H9 (cell line): ENCODE data around the gene CLPSL1. TPM values are rescaled to one million over a fixed set of nuclear protein-coding genes. Genes with fewer than 3 reads are reported as not detected.

Experiments
- DNase-seq: peaks from one replicate; pipeline ENCODE4 v3.0.0-alpha.2; 2017
- H2AFZ ChIP-seq: one replicate; pipeline ENCODE4 v1.6.1; 2013; ENCODE audit warnings: mild to moderate bottlenecking, low read length, control low read depth, moderate library complexity
- H2AK5ac ChIP-seq: 2 replicates; pipeline ENCODE4 v1.6.1; 2013; ENCODE audit warnings: low read length, control low read depth, mixed read lengths; ENCODE audit not compliant: insufficient read length
- H2BK120ac ChIP-seq: one replicate; pipeline ENCODE4 v1.6.1; 2013; ENCODE audit warnings: low read depth, mild to moderate bottlenecking, low read length, control low read depth, inconsistent platforms; ENCODE audit not compliant: poor library complexity, severe bottlenecking
- H2BK12ac ChIP-seq: 2 replicates; pipeline ENCODE4 v1.6.1; 2013; ENCODE audit warnings: low read length, control low read depth, mixed read lengths, low read depth; ENCODE audit not compliant: insufficient read length
- H2BK15ac ChIP-seq: 2 replicates; pipeline ENCODE4 v1.6.1; 2013; ENCODE audit warnings: low read depth, low read length, control low read depth
- H2BK20ac ChIP-seq: one replicate; pipeline ENCODE4 v1.6.1; 2013; ENCODE audit warnings: low read depth, mild to moderate bottlenecking, low read length, control low read depth, inconsistent platforms; ENCODE audit not compliant: poor library complexity, severe bottlenecking
- H2BK5ac ChIP-seq: 2 replicates; pipeline ENCODE4 v1.6.1; 2013; ENCODE audit warnings: low read length, control low read depth, mixed read lengths; ENCODE audit not compliant: insufficient read length
- H3K14ac ChIP-seq: 2 replicates; pipeline ENCODE4 v1.6.1; 2013; ENCODE audit warnings: low read length, control low read depth; ENCODE audit not compliant: insufficient read depth
- H3K18ac ChIP-seq: 2 replicates; pipeline ENCODE4 v1.6.1; 2013; ENCODE audit warnings: low read depth, mild to moderate bottlenecking, mixed read lengths, low read length, control low read depth; ENCODE audit not compliant: insufficient read length
- H3K23ac ChIP-seq: 2 replicates; pipeline ENCODE4 v1.6.1; 2013; ENCODE audit warnings: low read length, control low read depth, mixed read lengths, low read depth; ENCODE audit not compliant: insufficient read length
- H3K23me2 ChIP-seq: 2 replicates; pipeline ENCODE4 v1.6.1; 2013; ENCODE audit warnings: low read depth, mild to moderate bottlenecking, mixed read lengths, low read length, control low read depth; ENCODE audit not compliant: insufficient read length, poor library complexity, severe bottlenecking
- H3K27ac ChIP-seq: 2 replicates; pipeline ENCODE4 v1.5.1; 2013; ENCODE audit warnings: low read length, control low read depth, mixed read lengths, low read depth; ENCODE audit not compliant: insufficient read length
- H3K27me3 ChIP-seq: 2 replicates; pipeline ENCODE4 v1.6.1; 2013; ENCODE audit warnings: low read length, control low read depth, inconsistent platforms; ENCODE audit not compliant: insufficient read depth
- H3K4ac ChIP-seq: 2 replicates; pipeline ENCODE4 v1.6.1; 2013; ENCODE audit warnings: low read depth, mild to moderate bottlenecking, control low read depth, inconsistent platforms, low read length, moderate library complexity
- H3K4me1 ChIP-seq: 2 replicates; pipeline ENCODE4 v1.6.1; 2013; ENCODE audit warnings: low read length, control low read depth, inconsistent platforms; ENCODE audit not compliant: insufficient read depth
- H3K4me2 ChIP-seq: 2 replicates; pipeline ENCODE4 v1.6.1; 2013; ENCODE audit warnings: low read length, control low read depth, mixed read lengths; ENCODE audit not compliant: insufficient read length, insufficient read depth
- H3K56ac ChIP-seq: 2 replicates; pipeline ENCODE4 v1.6.1; 2013; ENCODE audit warnings: low read depth, mild to moderate bottlenecking, mixed read lengths, low read length, control low read depth; ENCODE audit not compliant: insufficient read length
- H3K79me1 ChIP-seq: 2 replicates; pipeline ENCODE4 v1.6.1; 2013; ENCODE audit warnings: low read depth, mild to moderate bottlenecking, moderate library complexity, low read length, control low read depth, inconsistent platforms; ENCODE audit not compliant: insufficient read depth, poor library complexity, severe bottlenecking
- H3K79me2 ChIP-seq: 2 replicates; pipeline ENCODE4 v1.6.1; 2013; ENCODE audit warnings: low read length, control low read depth, inconsistent platforms; ENCODE audit not compliant: insufficient read depth
- H3K9ac ChIP-seq: 2 replicates; pipeline ENCODE4 v1.6.1; 2013; ENCODE audit warnings: low read length, control low read depth, mixed read lengths; ENCODE audit not compliant: insufficient read length; ENCODE audit errors: extremely low read depth
- H3K9me3 ChIP-seq: one replicate; pipeline ENCODE4 v1.6.1; 2013; ENCODE audit warnings: low read depth, low read length, inconsistent platforms; ENCODE audit not compliant: control insufficient read depth
- H3T11ph ChIP-seq: one replicate; pipeline ENCODE4 v1.6.1; 2013; ENCODE audit warnings: mild to moderate bottlenecking, low read length, control low read depth, inconsistent platforms
- H4K20me1 ChIP-seq: one replicate; pipeline ENCODE4 v1.6.1; 2013; ENCODE audit not compliant: control insufficient read depth, insufficient read length, insufficient read depth
- H4K5ac ChIP-seq: 2 replicates; pipeline ENCODE4 v1.6.1; 2013; ENCODE audit warnings: low read depth, mild to moderate bottlenecking, mixed read lengths, low read length, control low read depth; ENCODE audit not compliant: insufficient read length
- H4K8ac ChIP-seq: replicated peaks from 2 replicates; pipeline ENCODE4 v1.6.1; 2013; ENCODE audit warnings: low read length, control low read depth, mixed read lengths, low read depth; ENCODE audit not compliant: insufficient read length
- H4K91ac ChIP-seq: 2 replicates; pipeline ENCODE4 v1.6.1; 2013; ENCODE audit warnings: low read depth, mild to moderate bottlenecking, moderate library complexity, mixed read lengths, low read length, control low read depth; ENCODE audit not compliant: insufficient read length
- H3K27ac Mint-ChIP-seq, 3 experiments: 2 replicates in 2 of 3; 3 replicates in 1 of 3; pipeline ENCODE4 v1.8.0; 2020 to 2021; ENCODE audit warnings: mixed read lengths in 3 of 3, mild to moderate bottlenecking in 1 of 3, moderate library complexity in 1 of 3
- H3K27me3 Mint-ChIP-seq: 2 replicates; pipeline ENCODE4 v1.8.0; 2021; ENCODE audit warnings: low read depth, mild to moderate bottlenecking, moderate library complexity, mixed read lengths
- H3K36me3 Mint-ChIP-seq, 3 experiments: 2 replicates in 2 of 3; 3 replicates in 1 of 3; pipeline ENCODE4 v1.8.0; 2020 to 2021; ENCODE audit warnings: low read depth in 3 of 3, mixed read lengths in 3 of 3; ENCODE audit not compliant: insufficient read depth in 1 of 3
- H3K4me1 Mint-ChIP-seq, 2 experiments: 2 replicates each; pipeline ENCODE4 v1.8.0; 2020; ENCODE audit warnings: mixed read lengths in 2 of 2
- H3K4me3 Mint-ChIP-seq, 2 experiments: 2 replicates in 1 of 2; 3 replicates in 1 of 2; pipeline ENCODE4 v1.8.0; 2020 to 2021; ENCODE audit warnings: mild to moderate bottlenecking in 2 of 2, mixed read lengths in 2 of 2, moderate library complexity in 1 of 2
- H3K9me3 Mint-ChIP-seq, 2 experiments: 2 replicates in 1 of 2; 3 replicates in 1 of 2; pipeline ENCODE4 v1.8.0; 2020; ENCODE audit warnings: mild to moderate bottlenecking in 2 of 2, mixed read lengths in 2 of 2, moderate library complexity in 1 of 2
- CTCF ChIP-seq: fragments of 200-600 bp; sonication (generic); conservative IDR thresholded peaks from 3 replicates; pipeline ENCODE4 v1.8.0; 2021; ENCODE audit warnings: antibody characterized with exemption, mild to moderate bottlenecking
- WGBS: extraction: QIAGEN DNeasy Blood & Tissue Kit; methylation state at CpG from one replicate; pipeline ENCODE4 v1.1.7; 2013; ENCODE audit warnings: missing lambda C conversion rate, low lambda C conversion rate, mixed read lengths; ENCODE audit not compliant: insufficient read length; ENCODE audit errors: extremely low coverage; 5-methylcytosine and 5-hydroxymethylcytosine counted together
- total RNA-seq: library from RNA; stranded (reverse); gene quantifications from 2 replicates; pipeline ENCODE4 v1.2.1, GENCODE V29; 2021

The CLPSL1 gene
- total RNA-seq, 1 experiment from 2014 or later: not detected

- Histone ChIP-seq H3K23me2 (no peaks in the 10 kb centered on the region), H3T11ph (no peak overlapping the region), H3K27me3 (no peaks in the 10 kb centered on the region), H3K79me1 (no peaks in the 10 kb centered on the region), H3K4ac (no peak overlapping the region), H4K5ac (no peak overlapping the region), H2BK120ac (no peak overlapping the region), H3K56ac (no peak overlapping the region), H2BK15ac (no peak overlapping the region), H4K91ac (no peak overlapping the region), H2AFZ (no peak overlapping the region), H3K14ac (no peak overlapping the region), H3K79me2 (no peaks in the 10 kb centered on the region), H3K27ac (no peak overlapping the region), H3K4me1 (no peaks in the 10 kb centered on the region), H2BK12ac (no peak overlapping the region), H2BK20ac (no peak overlapping the region), H3K18ac (no peak overlapping the region), H2BK5ac (no peak overlapping the region), H3K9me3 (no peaks in the 10 kb centered on the region), H3K9ac (no peak overlapping the region), H3K4me2 (no peak overlapping the region), H4K8ac (no peak overlapping the region), H2AK5ac (no peak overlapping the region), H3K23ac (no peak overlapping the region), H4K20me1 (no peaks in the 10 kb centered on the region)
- no peaks in the 10 kb centered on the region for H3K9me3 Mint-ChIP-seq
- no CpG with 5 or more reads among the region's 13 CpGs for WGBS
- H3K36me3 Mint-ChIP-seq: no peaks in the 10 kb centered on the region
- TF ChIP-seq CTCF: no peak
- no peak overlapping the region for H3K4me3 Mint-ChIP-seq
- peaks cover 13% of the 10 kb centered on the region in 2 experiments for H3K4me1 Mint-ChIP-seq
- peaks cover 8% of the 10 kb centered on the region for H3K27me3 Mint-ChIP-seq
- no peak for DNase-seq
- no peak overlapping the region; a peak in 1 of 7 replicates for H3K27ac Mint-ChIP-seq
Measured at GRCh38 chr6:35787266-35788218, 6.7 kb downstream of the CLPSL1 start.
